ENCODE measurements around the gene TGFBR1. TPM values are rescaled to one million over a fixed set of nuclear protein-coding genes. Genes with fewer than 3 reads are reported as not detected.

Gene TGFBR1
- total RNA-seq, 1 experiment from 2014 or later = 16.9 TPM

- DNase-seq = peak; percentile 69
- no peak overlapping the region for H3K4me3 ChIP-seq (ENCODE audit: insufficient read depth, low read depth, low read length)
- no peaks in the 10 kb centered on the region for H3K36me3 ChIP-seq (replicated peaks; ENCODE audit: control insufficient read depth, insufficient read depth, low read length)
- peaks cover 3% of the 10 kb centered on the region; the same call in 1 of the 2 replicates for H3K27me3 ChIP-seq (ENCODE audit: control insufficient read depth, insufficient read depth, low read length)
Measured at GRCh38 chr9:99169982-99170761, 65.3 kb downstream of the TGFBR1 start.

- Histone ChIP-seq H3K27me3 (ENCODE audit: control insufficient read depth, insufficient read depth, low read length) (peaks cover 3% of the 10 kb centered on the region; the same call in 1 of the 2 replicates), H3K36me3 (replicated peaks; ENCODE audit: control insufficient read depth, insufficient read depth, low read length) (no peaks in the 10 kb centered on the region), H3K4me3 (ENCODE audit: insufficient read depth, low read depth, low read length) (no peak overlapping the region)
- no peak for DNase-seq
Measured at GRCh38 chr9:99171225-99172123, 66.6 kb downstream of the TGFBR1 start.

DNA sequence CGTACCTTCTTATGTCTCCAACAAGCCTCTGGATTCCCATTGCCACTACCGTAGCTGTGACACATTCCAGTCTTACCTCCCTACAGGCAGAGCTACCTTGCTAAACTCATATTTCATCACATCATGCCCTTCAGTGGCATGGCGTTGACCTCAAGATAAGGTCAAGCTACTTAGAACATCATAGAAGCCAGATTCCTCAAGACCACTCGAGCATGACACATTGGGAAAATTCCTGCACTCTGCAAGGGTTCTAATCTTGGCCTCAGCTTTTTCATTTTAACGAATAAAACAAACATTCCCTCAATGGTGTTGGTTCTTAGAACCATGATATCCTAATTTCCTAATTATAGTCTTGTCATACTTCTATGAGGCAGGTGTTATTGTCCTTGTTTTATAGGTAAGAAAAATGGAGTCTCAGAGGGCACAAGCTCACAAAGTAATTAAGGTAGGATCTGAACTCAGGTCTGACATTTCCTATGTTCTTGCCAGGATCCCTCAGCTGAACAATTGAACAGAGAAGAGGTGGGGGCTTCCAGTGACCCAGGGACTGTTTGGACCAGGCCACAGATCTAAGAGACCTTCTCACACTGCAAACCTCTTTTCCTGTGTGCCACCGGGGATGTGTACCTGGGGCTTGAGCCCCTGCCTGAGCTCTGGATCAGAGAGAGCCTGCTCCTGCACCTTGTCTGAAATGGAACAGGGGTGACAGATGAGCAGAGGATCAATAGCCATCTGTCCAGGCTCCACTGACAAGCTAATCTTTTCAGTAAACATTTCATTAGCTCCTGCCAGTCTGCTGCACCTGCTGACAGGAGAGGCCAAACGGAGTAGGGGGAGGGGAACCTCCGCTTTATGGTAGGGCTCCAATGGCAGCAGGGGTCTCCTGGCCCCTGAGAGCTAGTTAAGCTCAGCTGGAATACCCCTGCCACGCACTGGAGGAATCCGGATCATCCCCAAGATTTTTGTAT is 67.5 kb downstream of the TGFBR1 start:
- Histone ChIP-seq H3K36me3 (replicated peaks; ENCODE audit: control insufficient read depth, insufficient read depth, low read length) (no peaks in the 10 kb centered on the region), H3K4me3 (ENCODE audit: insufficient read depth, low read depth, low read length) (no peak overlapping the region), H3K27me3 (ENCODE audit: control insufficient read depth, insufficient read depth, low read length) (peaks cover 3% of the 10 kb centered on the region; the same call in 1 of the 2 replicates)
- peak; percentile 60 for DNase-seq

GRCh38 chr9:99173570-99174504 is 68.9 kb downstream of the TGFBR1 start:
- Histone ChIP-seq H3K4me3 (ENCODE audit: insufficient read depth, low read depth, low read length) (no peak overlapping the region), H3K27me3 (ENCODE audit: control insufficient read depth, insufficient read depth, low read length) (peaks cover 3% of the 10 kb centered on the region; the same call in 1 of the 2 replicates), H3K36me3 (replicated peaks; ENCODE audit: control insufficient read depth, insufficient read depth, low read length) (no peaks in the 10 kb centered on the region)
- no peak for DNase-seq

- no peak overlapping the region for H3K4me3 ChIP-seq (ENCODE audit: insufficient read depth, low read depth, low read length)
- no peaks in the 10 kb centered on the region for H3K36me3 ChIP-seq (replicated peaks; ENCODE audit: control insufficient read depth, insufficient read depth, low read length)
- no peak for DNase-seq
- no peaks in the 10 kb centered on the region; the same call in 1 of the 2 replicates for H3K27me3 ChIP-seq (ENCODE audit: control insufficient read depth, insufficient read depth, low read length)
Measured at GRCh38 chr9:99176527-99177013, 71.7 kb downstream of the TGFBR1 start.

- H3K4me3 ChIP-seq (ENCODE audit: insufficient read depth, low read depth, low read length) = no peak overlapping the region
- no peak for DNase-seq
- no peaks in the 10 kb centered on the region for H3K27me3 ChIP-seq (ENCODE audit: control insufficient read depth, insufficient read depth, low read length)
- H3K36me3 ChIP-seq (replicated peaks; ENCODE audit: control insufficient read depth, insufficient read depth, low read length) = no peaks in the 10 kb centered on the region
Measured at GRCh38 chr9:99177576-99178366, 72.9 kb downstream of the TGFBR1 start.

- no peaks in the 10 kb centered on the region for H3K27me3 ChIP-seq (ENCODE audit: control insufficient read depth, insufficient read depth, low read length)
- DNase-seq = no peak
Measured at GRCh38 chr9:99178912-99179872, 74.3 kb downstream of the TGFBR1 start.

GRCh38 chr9:99180199-99180598 is 75.3 kb downstream of the TGFBR1 start:
- Histone ChIP-seq H3K4me3 (ENCODE audit: insufficient read depth, low read depth, low read length) (no peak overlapping the region), H3K27me3 (ENCODE audit: control insufficient read depth, insufficient read depth, low read length) (no peaks in the 10 kb centered on the region), H3K36me3 (replicated peaks; ENCODE audit: control insufficient read depth, insufficient read depth, low read length) (no peaks in the 10 kb centered on the region)
- no peak for DNase-seq

More at GRCh38 chr9:99178912-99179872, 74.3 kb downstream of the TGFBR1 start:
- Histone ChIP-seq H3K36me3 (replicated peaks; ENCODE audit: control insufficient read depth, insufficient read depth, low read length) (no peaks in the 10 kb centered on the region), H3K4me3 (ENCODE audit: insufficient read depth, low read depth, low read length) (no peak overlapping the region)

DNA sequence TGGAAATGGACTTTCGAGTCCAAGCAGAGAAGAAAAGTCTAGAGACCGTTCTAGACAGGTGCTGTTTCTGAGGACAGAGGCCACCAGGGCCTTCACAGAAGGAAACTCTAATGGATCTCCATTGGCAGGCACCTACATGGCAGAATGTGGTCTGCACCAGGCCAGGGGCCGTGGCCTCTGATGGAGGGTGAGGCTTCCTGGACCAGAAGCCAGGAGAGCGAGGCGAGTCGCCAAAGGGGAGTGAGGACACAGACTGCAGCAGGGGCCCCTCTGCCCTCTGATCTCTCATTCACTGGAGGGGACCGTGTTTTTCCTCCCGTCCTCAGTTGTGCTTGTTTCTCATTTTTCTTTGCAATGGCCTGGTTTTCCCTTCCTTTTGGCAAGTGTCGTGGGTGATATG is 75.7 kb downstream of the TGFBR1 start:
- H3K4me3 ChIP-seq (ENCODE audit: insufficient read depth, low read depth, low read length) = no peak overlapping the region
- no peak for DNase-seq
- no peaks in the 10 kb centered on the region for H3K27me3 ChIP-seq (ENCODE audit: control insufficient read depth, insufficient read depth, low read length)
- H3K36me3 ChIP-seq (replicated peaks; ENCODE audit: control insufficient read depth, insufficient read depth, low read length) = no peaks in the 10 kb centered on the region

DNA sequence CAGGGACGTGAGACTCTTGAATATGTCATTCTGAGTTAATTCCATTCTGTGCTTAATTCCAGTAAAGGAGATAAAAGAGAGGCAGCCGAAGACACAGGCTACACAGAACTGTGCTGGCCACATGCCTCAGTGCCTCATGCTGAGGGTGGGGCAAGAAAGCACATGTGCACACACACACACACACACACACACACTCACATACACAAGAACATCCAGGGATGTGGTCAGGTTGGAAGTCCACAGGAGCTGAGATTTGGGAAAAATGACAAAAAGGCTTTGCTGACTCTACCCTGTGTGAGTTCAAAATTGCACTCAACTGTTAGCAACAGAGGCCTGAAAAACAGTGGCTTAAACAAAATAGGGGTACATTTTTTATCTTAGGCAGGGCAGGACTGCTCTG is 76.3 kb downstream of the TGFBR1 start:
- Histone ChIP-seq H3K27me3 (ENCODE audit: control insufficient read depth, insufficient read depth, low read length) (no peaks in the 10 kb centered on the region), H3K4me3 (ENCODE audit: insufficient read depth, low read depth, low read length) (no peak overlapping the region), H3K36me3 (replicated peaks; ENCODE audit: control insufficient read depth, insufficient read depth, low read length) (no peaks in the 10 kb centered on the region)
- DNase-seq = no peak

- no peak for DNase-seq
- Histone ChIP-seq H3K4me3 (ENCODE audit: insufficient read depth, low read depth, low read length) (no peak overlapping the region), H3K36me3 (replicated peaks; ENCODE audit: control insufficient read depth, insufficient read depth, low read length) (no peaks in the 10 kb centered on the region), H3K27me3 (ENCODE audit: control insufficient read depth, insufficient read depth, low read length) (no peaks in the 10 kb centered on the region)
Measured at GRCh38 chr9:99181621-99182020, 76.7 kb downstream of the TGFBR1 start.

- Histone ChIP-seq H3K4me3 (ENCODE audit: insufficient read depth, low read depth, low read length) (no peak overlapping the region), H3K36me3 (replicated peaks; ENCODE audit: control insufficient read depth, insufficient read depth, low read length) (no peaks in the 10 kb centered on the region), H3K27me3 (ENCODE audit: control insufficient read depth, insufficient read depth, low read length) (no peaks in the 10 kb centered on the region)
- DNase-seq = no peak
Measured at GRCh38 chr9:99182356-99182755, 77.4 kb downstream of the TGFBR1 start.
